Panc1 (cell line): ENCODE measurements around the gene CRISPLD2. TPM values are rescaled to one million over a fixed set of nuclear protein-coding genes. Genes with fewer than 3 reads are reported as not detected.

Experiments used
- ATAC-seq: fragments of 200-7000 bp; cut with Tn5 transposase; 2 replicates; pipeline ENCODE4 v1.9.1; 2020; ENCODE audit warnings: mild to moderate bottlenecking, moderate library complexity
- BruUV-seq: library from RNA; stranded (reverse); fragments of 400-500 nt; replicated peaks from 2 replicates; lab custom pipeline; 2021; lab: Mats Ljungman, UMichigan
- CTCF ChIA-PET: fragments of 300-600 bp; sonication (Branson Sonifier 250); formaldehyde crosslinking; loops from one replicate; lab custom pipeline; 2022; ENCODE audit warnings: antibody characterized with exemption; lab: Charles Lee
- POLR2A ChIA-PET: fragments of 300-600 bp; sonication (Branson Sonifier 250); formaldehyde crosslinking; loops from one replicate; lab custom pipeline; 2022; ENCODE audit warnings: antibody characterized with exemption; lab: Charles Lee
- DNase-seq: peaks from one replicate; pipeline ENCODE4 v3.0.0-alpha.2; 2010; ENCODE audit warnings: low read depth, low spot score
- H3K27ac ChIP-seq: 2 replicates; pipeline ENCODE4 v1.5.1; 2011; ENCODE audit warnings: mild to moderate bottlenecking, low read length, inconsistent platforms
- H3K27me3 ChIP-seq: fragments of 200-500 bp; sonication (Bioruptor generic); 2 replicates; pipeline ENCODE4 v1.6.0; 2014; ENCODE audit warnings: low read length, inconsistent platforms; ENCODE audit not compliant: control insufficient read depth, insufficient read depth
- H3K36me3 ChIP-seq: fragments of 200-500 bp; sonication (Bioruptor generic); 2 replicates; pipeline ENCODE4 v1.5.1; 2014; ENCODE audit warnings: inconsistent platforms, mild to moderate bottlenecking, low read length, moderate library complexity; ENCODE audit not compliant: control insufficient read depth, insufficient read depth
- H3K4me1 ChIP-seq: 2 replicates; pipeline ENCODE4 v1.5.1; 2011; ENCODE audit warnings: inconsistent platforms, mild to moderate bottlenecking, low read length, moderate library complexity; ENCODE audit not compliant: control insufficient read depth, insufficient read depth
- H3K4me3 ChIP-seq, 2 experiments: 2 replicates each; pipeline ENCODE4 v1.5.1; 2011 to 2012; ENCODE audit warnings: low read depth in 2 of 2, low read length in 2 of 2, mild to moderate bottlenecking in 2 of 2, inconsistent platforms in 1 of 2, moderate library complexity in 1 of 2
- H3K9me3 ChIP-seq: fragments of 200-500 bp; sonication (Bioruptor generic); 2 replicates; pipeline ENCODE4 v1.5.1; 2014; ENCODE audit warnings: low read depth, mild to moderate bottlenecking, inconsistent platforms, low read length, moderate library complexity; ENCODE audit not compliant: control insufficient read depth, insufficient read depth
- POLR2AphosphoS5 ChIP-seq: IDR thresholded peaks from 2 replicates; pipeline ENCODE4 v1.6.1; 2012; ENCODE audit warnings: mild to moderate bottlenecking, low read depth, low read length, moderate library complexity
- TCF7L2 ChIP-seq: IDR thresholded peaks from 2 replicates; pipeline ENCODE4 v1.6.1; 2011; ENCODE audit warnings: mild to moderate bottlenecking, low read depth, low read length, inconsistent platforms
- in situ Hi-C: cut with HindIII; loops from 2 replicates; pipeline ENCODE4 v1.10.0; 2016; ENCODE audit warnings: low sequenced_read_pairs, low pct_unique_long_range_greater_than_20kb
- intact Hi-C: fragments of 100-400 bp; cut with micrococcal nuclease; formaldehyde crosslinking; loops from one replicate; pipeline ENCODE4 v1.10.0; 2022; ENCODE audit not compliant: unreplicated experiment
- total RNA-seq: library from RNA; stranded (reverse); gene quantifications from one replicate; pipeline ENCODE4 v1.2.1, GENCODE V29; 2021; ENCODE audit not compliant: unreplicated experiment
- TF ChIP-seq, protein P1 (sequence below): fragments of 450-650 bp; IDR thresholded peaks from 2 replicates; pipeline ENCODE4 v1.5.1; 2017; ENCODE audit warnings: mild to moderate bottlenecking
- TF ChIP-seq, protein P2 (sequence below), 2 experiments: IDR thresholded peaks; 2 replicates each; pipeline ENCODE4 v1.6.1; 2011 to 2012; ENCODE audit warnings: low read depth in 2 of 2, control low read depth in 1 of 2, low read length in 1 of 2, mild to moderate bottlenecking in 1 of 2, moderate library complexity in 1 of 2; ENCODE audit not compliant: insufficient read depth in 1 of 2

The CRISPLD2 gene
- total RNA-seq, 1 experiment from 2014 or later = 12.9 TPM

DNA sequence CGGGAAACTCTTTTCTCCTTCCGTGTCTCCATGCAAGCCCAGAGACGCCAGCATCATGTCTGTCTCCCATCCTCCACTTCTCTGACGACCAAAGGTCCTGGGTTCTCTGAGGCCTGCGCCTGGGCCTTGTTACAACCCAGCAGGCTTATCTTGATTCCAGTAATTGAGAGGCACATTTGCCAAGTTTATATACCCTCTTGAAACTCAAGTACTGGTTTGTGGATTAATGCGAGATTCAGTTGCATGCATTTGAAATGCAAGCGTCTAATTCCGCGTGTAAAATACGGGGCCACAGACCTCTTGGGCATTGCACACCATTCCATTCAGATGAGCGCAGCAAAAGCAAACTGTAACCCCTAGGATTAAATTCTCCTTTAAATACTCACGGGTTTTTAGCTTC is 28.7 kb upstream of the CRISPLD2 start:
- no peaks in the 10 kb centered on the region for H3K27me3 ChIP-seq
- H3K36me3 ChIP-seq = no peaks in the 10 kb centered on the region
- H3K4me1 ChIP-seq = peaks cover 4% of the 10 kb centered on the region; the same call in 1 of the 2 replicates
- POLR2A ChIA-PET = interaction anchor here (0.6 kb wide), 1 partner anchor 513 kb away, joined by 3 read pairs; no protein-coding TSS in a partner anchor
- in situ Hi-C loops (no loop called here), intact Hi-C loops (no loop called here)
- no peak overlapping the region for H3K27ac ChIP-seq
- H3K4me3 ChIP-seq = no peak overlapping the region
- TF ChIP-seq, protein P1, sequence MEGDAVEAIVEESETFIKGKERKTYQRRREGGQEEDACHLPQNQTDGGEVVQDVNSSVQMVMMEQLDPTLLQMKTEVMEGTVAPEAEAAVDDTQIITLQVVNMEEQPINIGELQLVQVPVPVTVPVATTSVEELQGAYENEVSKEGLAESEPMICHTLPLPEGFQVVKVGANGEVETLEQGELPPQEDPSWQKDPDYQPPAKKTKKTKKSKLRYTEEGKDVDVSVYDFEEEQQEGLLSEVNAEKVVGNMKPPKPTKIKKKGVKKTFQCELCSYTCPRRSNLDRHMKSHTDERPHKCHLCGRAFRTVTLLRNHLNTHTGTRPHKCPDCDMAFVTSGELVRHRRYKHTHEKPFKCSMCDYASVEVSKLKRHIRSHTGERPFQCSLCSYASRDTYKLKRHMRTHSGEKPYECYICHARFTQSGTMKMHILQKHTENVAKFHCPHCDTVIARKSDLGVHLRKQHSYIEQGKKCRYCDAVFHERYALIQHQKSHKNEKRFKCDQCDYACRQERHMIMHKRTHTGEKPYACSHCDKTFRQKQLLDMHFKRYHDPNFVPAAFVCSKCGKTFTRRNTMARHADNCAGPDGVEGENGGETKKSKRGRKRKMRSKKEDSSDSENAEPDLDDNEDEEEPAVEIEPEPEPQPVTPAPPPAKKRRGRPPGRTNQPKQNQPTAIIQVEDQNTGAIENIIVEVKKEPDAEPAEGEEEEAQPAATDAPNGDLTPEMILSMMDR = no peak
- DNase-seq (no peak), ATAC-seq (no peak)
- BruUV-seq = no TSS peak
- no peaks in the 10 kb centered on the region for H3K9me3 ChIP-seq
- CTCF ChIA-PET = no interaction called here

DNA sequence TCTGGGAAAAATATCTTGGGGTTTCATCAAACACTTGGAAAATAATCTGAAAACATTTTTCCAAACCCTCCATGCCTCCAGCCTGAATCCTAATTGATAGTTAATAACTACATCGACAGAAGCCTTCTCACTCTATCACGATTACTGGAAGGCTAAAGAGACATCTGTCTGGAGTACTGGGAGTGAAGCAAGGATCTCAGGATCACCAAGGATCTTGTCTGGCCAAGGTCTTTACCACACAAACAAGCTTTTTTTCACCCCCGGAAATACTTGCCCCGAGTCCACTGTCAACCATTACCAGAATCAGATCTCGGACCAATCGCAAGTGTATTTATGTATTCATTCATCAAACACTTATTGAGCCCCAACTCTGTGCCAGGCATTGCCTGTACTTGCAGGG is 28.3 kb upstream of the CRISPLD2 start:
- DNase-seq (no peak), ATAC-seq (no peak)
- no peaks in the 10 kb centered on the region for H3K27me3 ChIP-seq
- no peak overlapping the region for H3K4me3 ChIP-seq
- TF ChIP-seq TCF7L2 = no peak
- no peak for TF ChIP-seq POLR2AphosphoS5
- TF ChIP-seq, protein P1 = no peak
- intact Hi-C loops (no loop called here), in situ Hi-C loops (no loop called here)
- H3K36me3 ChIP-seq = no peaks in the 10 kb centered on the region
- ChIA-PET CTCF (no interaction called here), POLR2A (interaction anchor here (0.6 kb wide), 1 partner anchor 513 kb away, joined by 3 read pairs; no protein-coding TSS in a partner anchor)
- no TSS peak for BruUV-seq
- H3K9me3 ChIP-seq = no peaks in the 10 kb centered on the region
- H3K27ac ChIP-seq = no peak overlapping the region
- peaks cover under 1% of the 10 kb centered on the region; the same call in 1 of the 2 replicates for H3K4me1 ChIP-seq

DNA sequence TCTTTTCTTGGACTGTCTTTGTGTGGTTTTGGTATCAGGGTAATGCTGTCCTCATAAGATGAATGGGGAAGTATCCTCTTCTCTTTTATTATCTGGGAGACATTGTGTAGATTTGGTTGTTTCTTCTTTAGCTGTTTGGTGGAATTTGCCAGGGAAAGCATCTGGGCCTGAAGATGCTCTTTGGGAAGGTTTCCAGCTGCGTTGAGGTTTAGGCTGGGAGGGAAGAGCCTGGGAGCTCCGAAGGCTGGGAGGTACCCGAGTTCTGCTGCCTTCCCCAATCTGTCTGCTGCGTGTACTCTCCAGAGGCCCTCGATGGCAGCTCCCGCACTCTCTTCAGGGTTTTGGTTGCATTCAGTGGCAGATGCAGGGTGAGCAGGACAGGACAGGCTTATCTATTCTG is 25.6 kb upstream of the CRISPLD2 start:
- no peaks in the 10 kb centered on the region for H3K9me3 ChIP-seq
- H3K36me3 ChIP-seq = no peaks in the 10 kb centered on the region
- no TSS peak for BruUV-seq
- no peak overlapping the region for H3K4me3 ChIP-seq
- DNase-seq = no peak
- in situ Hi-C loops (no loop called here), intact Hi-C loops (no loop called here)
- H3K27ac ChIP-seq = no peak overlapping the region
- H3K27me3 ChIP-seq = no peaks in the 10 kb centered on the region
- ATAC-seq = no peak
- TF ChIP-seq TCF7L2 (no peak), POLR2AphosphoS5 (no peak)
- TF ChIP-seq, protein P2, sequence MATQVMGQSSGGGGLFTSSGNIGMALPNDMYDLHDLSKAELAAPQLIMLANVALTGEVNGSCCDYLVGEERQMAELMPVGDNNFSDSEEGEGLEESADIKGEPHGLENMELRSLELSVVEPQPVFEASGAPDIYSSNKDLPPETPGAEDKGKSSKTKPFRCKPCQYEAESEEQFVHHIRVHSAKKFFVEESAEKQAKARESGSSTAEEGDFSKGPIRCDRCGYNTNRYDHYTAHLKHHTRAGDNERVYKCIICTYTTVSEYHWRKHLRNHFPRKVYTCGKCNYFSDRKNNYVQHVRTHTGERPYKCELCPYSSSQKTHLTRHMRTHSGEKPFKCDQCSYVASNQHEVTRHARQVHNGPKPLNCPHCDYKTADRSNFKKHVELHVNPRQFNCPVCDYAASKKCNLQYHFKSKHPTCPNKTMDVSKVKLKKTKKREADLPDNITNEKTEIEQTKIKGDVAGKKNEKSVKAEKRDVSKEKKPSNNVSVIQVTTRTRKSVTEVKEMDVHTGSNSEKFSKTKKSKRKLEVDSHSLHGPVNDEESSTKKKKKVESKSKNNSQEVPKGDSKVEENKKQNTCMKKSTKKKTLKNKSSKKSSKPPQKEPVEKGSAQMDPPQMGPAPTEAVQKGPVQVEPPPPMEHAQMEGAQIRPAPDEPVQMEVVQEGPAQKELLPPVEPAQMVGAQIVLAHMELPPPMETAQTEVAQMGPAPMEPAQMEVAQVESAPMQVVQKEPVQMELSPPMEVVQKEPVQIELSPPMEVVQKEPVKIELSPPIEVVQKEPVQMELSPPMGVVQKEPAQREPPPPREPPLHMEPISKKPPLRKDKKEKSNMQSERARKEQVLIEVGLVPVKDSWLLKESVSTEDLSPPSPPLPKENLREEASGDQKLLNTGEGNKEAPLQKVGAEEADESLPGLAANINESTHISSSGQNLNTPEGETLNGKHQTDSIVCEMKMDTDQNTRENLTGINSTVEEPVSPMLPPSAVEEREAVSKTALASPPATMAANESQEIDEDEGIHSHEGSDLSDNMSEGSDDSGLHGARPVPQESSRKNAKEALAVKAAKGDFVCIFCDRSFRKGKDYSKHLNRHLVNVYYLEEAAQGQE (IDR thresholded peaks at IDR 0.05; ENCODE audit: insufficient read depth in 1 of 2, low read depth in 2 of 2, low read length in 1 of 2) = no peak
- TF ChIP-seq, protein P1 = no peak
- H3K4me1 ChIP-seq = no peaks in the 10 kb centered on the region
- ChIA-PET POLR2A (no interaction called here), CTCF (no interaction called here)
